HG03060 (cell line): ENCODE results near the gene RFX7.
A peak's percentile ranks its signal among the peaks of the same experiment; 100 is the strongest.
"Not testable (repeated sequence)": the region's sequence is repeated elsewhere in the genome, so short reads cannot be mapped to it uniquely, and the experiment has no call there.

Source experiments
- ATAC-seq: cut with Tn5 transposase; IDR thresholded peaks from one replicate; pipeline ENCODE4 v1.9.1; 2021; ENCODE audit warnings: low read depth, moderate number of reproducible peaks; ENCODE audit not compliant: unreplicated experiment

Gene RFX7

GRCh38 chr15:56243163-56244037 lies at the start of gene RFX7:
TSS of gene RFX7 (minus strand) at chr15:56243879. CDS start at chr15:56243285, 594 bp downstream.
- no peak for ATAC-seq

GRCh38 chr15:56292546-56293316 lies 49.1 kb upstream of the RFX7 start:
- ATAC-seq: no peak

- no peak for ATAC-seq
These were observed 48.1 kb upstream of the RFX7 start for GRCh38 chr15:56291741-56292140.

- no peak for ATAC-seq
These were observed 42.5 kb upstream of the RFX7 start for GRCh38 chr15:56286213-56286612.

DNA sequence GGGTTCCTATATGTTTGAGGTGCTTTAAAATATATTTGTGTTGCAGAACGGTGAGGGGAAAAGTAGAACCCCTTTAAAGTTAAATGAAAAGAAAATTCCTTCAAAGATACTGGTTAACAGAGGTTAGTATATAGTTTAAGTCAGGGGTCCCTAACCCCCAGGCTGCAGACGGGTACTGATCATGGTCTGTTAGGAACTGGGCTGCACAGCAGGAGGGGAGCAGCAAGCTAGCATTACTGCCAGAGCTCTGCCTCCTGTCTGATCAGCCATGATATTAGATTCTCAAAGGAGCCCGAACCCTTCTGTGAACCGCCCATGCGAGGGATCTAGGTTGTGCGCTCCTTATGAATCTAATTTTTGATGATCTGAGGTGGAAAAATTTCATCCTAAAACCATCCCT lies 37.5 kb upstream of the RFX7 start:
- no peak for ATAC-seq

- ATAC-seq: no peak
These were observed 30.0 kb upstream of the RFX7 start for GRCh38 chr15:56273724-56274123.

DNA sequence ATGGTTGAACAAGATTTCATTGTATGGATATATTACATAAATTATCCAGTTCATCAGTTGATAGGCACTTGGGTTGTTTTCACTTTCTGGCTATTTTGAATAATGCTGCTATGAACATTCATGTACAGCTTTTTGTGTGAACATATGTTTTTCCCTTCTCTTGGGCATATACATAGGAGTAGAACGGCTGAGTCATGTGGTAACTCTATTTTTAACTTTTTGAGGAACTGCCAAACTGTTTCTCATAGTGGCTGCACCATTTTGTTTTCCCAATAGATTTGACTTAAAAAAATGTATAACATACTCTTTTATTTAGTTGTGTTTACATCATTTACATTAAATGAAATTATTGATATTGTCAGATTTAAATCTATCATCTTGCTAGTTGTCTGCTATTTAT lies 28.8 kb upstream of the RFX7 start:
- no peak for ATAC-seq

DNA sequence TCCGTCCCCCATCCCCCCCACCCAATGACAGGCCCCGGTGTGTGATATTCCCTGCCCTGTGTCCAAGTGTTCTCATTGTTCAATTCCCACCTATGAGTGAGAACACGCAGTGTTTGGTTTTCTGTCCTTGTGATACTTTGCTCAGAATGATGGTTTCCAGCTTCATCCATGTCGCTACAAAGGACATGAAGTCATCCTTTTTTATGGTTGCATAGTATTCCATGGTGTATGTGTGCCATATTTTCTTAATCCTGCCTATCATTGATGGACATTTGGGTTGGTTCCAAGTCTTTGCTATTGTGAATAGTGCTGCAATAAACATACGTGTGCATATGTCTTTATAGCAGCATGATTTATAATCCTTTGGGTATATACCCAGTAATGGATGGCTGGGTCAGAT lies 22.8 kb upstream of the RFX7 start:
- not testable (repeated sequence) for ATAC-seq

GRCh38 chr15:56261854-56262509 lies 18.3 kb upstream of the RFX7 start:
- ATAC-seq: no peak

GRCh38 chr15:56257306-56257705 lies 13.6 kb upstream of the RFX7 start:
- ATAC-seq: not testable (repeated sequence)

DNA sequence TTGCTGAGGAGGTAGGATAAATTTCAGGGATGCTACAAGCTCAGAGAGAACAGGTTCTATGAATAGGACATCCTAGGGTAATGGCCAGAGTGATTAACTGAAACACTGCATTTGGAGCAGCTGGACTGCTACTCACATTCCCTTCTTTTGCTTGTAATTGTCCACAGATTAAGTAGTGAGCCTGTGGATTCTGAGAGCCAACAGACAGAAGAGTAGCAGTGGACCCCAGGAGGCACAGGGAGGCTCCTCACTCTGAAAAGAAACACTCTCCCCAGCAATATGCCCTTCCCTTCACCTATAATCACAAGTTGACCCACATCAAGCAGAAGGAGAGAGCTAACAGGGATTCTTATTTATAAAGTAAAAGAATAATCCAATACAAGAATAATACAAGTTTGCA lies 10.6 kb upstream of the RFX7 start:
- no peak for ATAC-seq

DNA sequence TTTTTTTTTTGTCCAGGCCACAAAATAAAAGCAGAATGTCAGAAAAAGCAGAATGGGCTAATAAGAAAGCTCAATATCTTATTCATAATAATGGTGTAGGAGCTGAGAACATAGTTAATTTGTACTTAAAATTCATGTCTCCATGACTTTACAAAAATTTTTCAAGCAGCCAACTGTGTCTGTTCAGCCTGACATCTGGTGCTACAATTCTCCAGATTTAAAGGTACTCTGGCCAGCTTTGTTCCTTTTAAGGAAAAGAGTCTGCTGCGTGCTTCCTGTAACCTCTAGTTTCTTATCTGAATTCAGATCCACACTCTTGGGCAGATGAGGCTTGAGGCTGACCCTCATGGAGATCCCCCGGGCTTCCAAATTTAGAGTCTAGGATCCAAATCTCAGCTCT lies 8.7 kb upstream of the RFX7 start:
- no peak for ATAC-seq

DNA sequence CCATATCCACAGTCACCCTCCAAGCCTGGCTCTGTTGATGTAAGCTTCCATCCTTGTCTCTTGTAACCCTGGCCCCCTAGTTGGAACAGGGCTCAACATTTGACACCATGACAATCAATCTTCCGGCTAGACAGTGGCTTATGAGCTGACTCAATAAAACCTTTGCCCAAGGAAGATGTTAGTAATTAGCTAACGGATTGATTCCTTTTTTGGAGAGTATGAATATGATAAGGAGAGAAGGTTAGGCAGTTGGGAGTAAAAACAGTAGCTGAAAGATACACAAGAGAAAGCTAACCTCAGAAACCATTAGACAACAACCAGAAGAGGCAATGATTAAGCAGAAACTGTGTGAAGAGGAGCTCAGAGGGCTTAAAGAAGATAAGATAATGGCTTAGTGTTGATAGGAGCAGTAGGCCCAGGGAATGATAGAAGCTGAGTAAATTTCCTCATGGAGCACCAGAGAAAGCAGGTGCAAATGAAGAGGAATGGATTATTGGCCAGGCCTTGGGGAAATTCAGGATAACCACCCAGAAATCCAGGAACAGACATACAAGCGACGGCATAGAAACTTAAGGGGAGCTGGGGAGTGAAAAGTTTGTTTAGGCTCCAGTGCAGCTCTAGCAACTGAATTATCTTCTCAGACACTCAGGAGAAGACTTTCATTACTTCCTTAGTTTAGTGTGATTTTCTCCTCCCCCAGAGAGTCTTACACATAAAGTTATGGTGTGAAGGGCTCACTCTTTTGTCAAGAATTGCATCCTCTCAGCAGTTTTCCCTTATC lies 7.8 kb upstream of the RFX7 start:
- ATAC-seq: no peak

GRCh38 chr15:56250626-56251025 lies 6.9 kb upstream of the RFX7 start:
- ATAC-seq: no peak

DNA sequence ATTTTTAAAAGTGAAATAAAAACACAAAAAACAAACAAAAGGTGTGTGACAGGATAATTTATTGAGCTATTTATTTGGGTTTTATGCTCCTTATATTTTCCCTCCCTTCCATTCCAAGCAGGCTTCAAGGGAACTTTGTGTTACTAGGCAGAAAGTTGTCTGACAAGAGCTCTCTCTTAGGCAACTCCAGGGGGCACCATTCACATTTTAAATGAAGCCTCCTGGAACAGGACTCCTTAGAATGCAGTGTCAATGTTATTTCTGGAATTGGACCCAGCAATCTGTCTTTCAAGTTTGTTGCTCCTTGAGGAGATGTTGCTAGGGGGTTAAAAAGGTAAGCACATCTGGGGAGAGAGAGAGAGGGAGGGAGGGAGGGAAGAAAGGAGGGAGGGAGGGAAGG lies 5.4 kb upstream of the RFX7 start:
- ATAC-seq: no peak

DNA sequence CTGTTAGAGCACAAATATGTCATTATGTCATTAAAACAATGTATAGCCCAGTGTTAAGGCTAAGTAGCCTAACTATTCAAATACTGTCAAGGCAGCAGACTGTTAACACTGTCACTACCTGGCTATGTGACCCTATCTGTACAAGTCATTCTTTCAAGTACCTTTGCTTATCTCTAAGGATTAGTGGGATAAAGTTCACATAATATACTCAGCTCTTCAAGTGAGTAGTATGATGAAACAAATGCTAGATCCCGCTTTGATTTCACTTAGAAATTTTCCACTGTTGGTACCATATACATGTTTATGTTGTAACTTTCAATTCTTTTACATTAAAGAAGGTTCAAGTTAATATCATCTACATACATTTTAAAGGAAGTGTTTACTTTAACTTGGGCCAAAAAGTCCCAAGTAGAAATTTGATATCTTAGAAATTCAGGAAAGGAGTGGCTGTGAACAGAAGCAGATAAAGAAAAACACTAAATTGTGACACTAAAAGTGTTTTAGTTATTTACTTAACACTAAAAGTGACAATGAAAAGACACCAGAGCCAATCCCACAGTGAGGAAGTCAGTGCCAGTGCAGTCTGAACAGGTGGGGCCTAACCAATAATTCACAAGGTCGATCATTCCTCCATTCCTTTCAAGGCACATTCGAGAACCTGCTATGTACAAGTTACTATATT lies 4.8 kb upstream of the RFX7 start:
- ATAC-seq: no peak

DNA sequence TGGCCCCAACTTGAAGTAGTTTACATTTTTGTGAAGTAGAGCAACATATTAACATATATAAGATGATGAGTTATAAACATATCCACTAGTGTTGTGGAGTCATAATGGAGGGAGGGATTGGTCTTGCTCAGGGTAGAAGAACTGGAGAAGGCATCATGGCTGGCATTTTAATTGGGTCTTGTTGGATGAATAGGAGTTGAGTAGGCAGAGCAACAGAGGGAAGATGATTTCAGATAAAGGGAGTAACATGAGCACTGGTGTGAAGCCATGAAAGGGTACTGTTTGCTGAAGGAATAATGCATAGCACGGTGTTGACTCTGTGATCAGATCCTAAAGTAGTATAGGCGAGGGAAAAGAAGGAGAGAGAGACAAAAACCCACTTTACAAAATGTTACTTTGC lies 3.6 kb upstream of the RFX7 start:
- no peak for ATAC-seq

- ATAC-seq: peak; percentile 40
These were observed 2.5 kb upstream of the RFX7 start for GRCh38 chr15:56245871-56246814.
